ENCODE data around the gene SCUBE1. TPM values are rescaled to one million over a fixed set of nuclear protein-coding genes. Genes with fewer than 3 reads are reported as not detected.
A peak's percentile ranks its signal among the peaks of the same experiment; 100 is the strongest.

Gene SCUBE1
- total RNA-seq, 2 experiments from 2014 or later, result not detected

DNA sequence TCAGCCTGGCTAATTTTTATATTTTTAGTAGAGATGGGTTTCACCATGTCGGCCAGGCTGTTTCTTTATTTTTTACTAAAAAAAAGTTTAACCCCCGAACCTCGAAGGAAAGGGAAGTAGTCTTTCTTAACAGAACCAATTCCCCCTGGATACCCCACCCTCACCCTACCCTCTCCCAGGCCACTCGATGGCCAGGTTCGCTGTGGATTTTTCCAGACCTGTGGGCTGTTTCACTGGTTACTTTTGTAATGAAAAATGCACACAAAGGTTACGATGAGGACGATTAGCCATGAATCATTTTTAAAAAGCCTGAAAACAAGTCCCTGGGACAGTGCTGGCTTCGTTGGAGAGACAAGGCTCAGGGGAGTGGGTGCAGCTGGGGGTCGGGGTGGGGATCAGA, 189.3 kb downstream of the SCUBE1 start:
- no peak for DNase-seq
- no peaks in the 10 kb centered on the region for H3K9me3 Mint-ChIP-seq
- ChIA-PET CTCF (interaction anchor here (0.6 to 2.5 kb wide), 2 partner anchors 34 to 531 kb away, joined by 3 to 9 read pairs; no protein-coding TSS in a partner anchor), POLR2A (no interaction called here)
- intact Hi-C loops (cut with micrococcal nuclease), result loop anchor here (5.0 kb wide), 2 partner anchors 33 to 67 kb away; partner anchors contain the start of genes TTLL1 and TTLL12
- no peaks in the 10 kb centered on the region for H3K27me3 Mint-ChIP-seq
- H3K4me1 Mint-ChIP-seq (ENCODE audit: low read depth), result peaks cover 14% of the 10 kb centered on the region
- H3K27ac Mint-ChIP-seq, result no peak overlapping the region
- H3K4me3 Mint-ChIP-seq, result no peak overlapping the region
- H3K36me3 Mint-ChIP-seq, result no peaks in the 10 kb centered on the region

DNA sequence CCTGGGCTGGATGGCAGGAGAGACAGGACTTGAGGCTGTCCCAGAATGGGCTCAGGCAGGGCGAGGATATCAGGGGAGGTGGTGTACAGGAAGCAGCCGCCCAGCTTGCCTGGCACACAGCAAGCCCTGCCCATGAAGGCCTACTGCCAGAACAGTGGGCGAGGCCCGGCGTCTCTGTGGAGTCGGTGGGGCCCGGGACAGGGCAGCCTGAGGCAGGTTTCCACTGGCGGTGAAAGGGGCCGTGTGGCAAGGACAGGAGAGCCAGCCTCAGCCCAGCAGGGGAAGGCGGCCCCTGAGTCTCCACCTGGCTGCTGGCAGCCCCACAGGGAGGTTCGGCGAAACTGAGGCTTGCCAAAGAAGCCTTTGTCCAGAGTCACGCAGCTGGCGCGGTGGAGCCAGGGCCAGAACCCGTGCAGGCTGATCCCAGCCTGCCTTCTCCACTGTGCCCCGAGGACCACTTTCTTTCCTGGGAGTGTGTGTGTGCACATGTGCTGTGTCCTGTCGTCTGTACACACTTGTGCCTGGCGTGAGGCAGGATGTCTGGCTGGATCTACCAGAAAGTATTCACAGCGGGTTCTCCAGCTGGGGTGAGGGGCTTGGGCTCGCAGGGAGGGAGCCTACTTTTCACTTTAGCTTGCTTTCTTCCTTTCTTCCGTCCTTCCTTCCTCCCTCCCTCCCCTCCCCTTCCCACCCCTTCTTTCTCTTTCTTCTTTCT, 190.7 kb downstream of the SCUBE1 start:
- H3K27ac Mint-ChIP-seq, result peak overlapping the region; percentile 69
- no peaks in the 10 kb centered on the region for H3K36me3 Mint-ChIP-seq
- no peaks in the 10 kb centered on the region for H3K9me3 Mint-ChIP-seq
- H3K27me3 Mint-ChIP-seq, result no peaks in the 10 kb centered on the region
- ChIA-PET POLR2A (interaction anchor here (1.1 to 3.0 kb wide), 3 partner anchors 9 to 35 kb away, joined by 4 to 8 read pairs (median 8); partner anchors contain the start of genes MCAT and TTLL12), CTCF (interaction anchor here (1.0 to 2.5 kb wide), 3 partner anchors 15 to 62 kb away, joined by 3 to 9 read pairs (median 3); no protein-coding TSS in a partner anchor)
- H3K4me3 Mint-ChIP-seq, result peak overlapping the region; percentile 64
- intact Hi-C loops (cut with micrococcal nuclease), result loop anchor here (5.0 kb wide), 2 partner anchors 35 to 65 kb away; partner anchors contain the start of genes TTLL1 and TTLL12
- DNase-seq, result peak; percentile 76
- H3K4me1 Mint-ChIP-seq (ENCODE audit: low read depth), result peaks cover 18% of the 10 kb centered on the region

DNA sequence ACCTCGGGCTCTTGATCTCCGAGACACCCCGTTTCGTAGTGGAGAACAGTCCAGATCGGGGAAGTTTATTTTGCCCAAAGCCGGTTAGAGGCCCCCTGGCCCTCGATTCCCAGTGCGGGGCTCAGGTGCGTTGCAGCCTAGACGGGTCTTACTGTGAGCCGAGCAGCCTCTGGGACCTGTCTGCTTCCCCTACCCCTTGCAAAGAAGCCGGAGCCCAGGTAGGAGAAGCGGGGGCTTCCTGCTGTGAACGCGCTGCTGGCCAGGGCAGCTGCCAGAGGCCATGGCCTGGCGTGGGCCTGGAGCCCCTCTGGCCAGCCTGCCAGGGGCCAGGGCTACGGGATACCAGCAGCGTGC, 191.2 kb downstream of the SCUBE1 start:
- ChIA-PET POLR2A (interaction anchor here (1.1 to 3.0 kb wide), 3 partner anchors 8 to 36 kb away, joined by 4 to 8 read pairs (median 8); partner anchors contain the start of genes MCAT and TTLL12), CTCF (interaction anchor here (1.5 to 2.5 kb wide), 2 partner anchors 36 to 62 kb away, joined by 3 to 9 read pairs; no protein-coding TSS in a partner anchor)
- H3K9me3 Mint-ChIP-seq, result no peaks in the 10 kb centered on the region
- H3K4me3 Mint-ChIP-seq, result peak overlapping the region; percentile 64
- H3K27ac Mint-ChIP-seq, result peak overlapping the region; percentile 69
- no peak for DNase-seq
- H3K4me1 Mint-ChIP-seq (ENCODE audit: low read depth), result peaks cover 21% of the 10 kb centered on the region
- no peaks in the 10 kb centered on the region for H3K27me3 Mint-ChIP-seq
- intact Hi-C loops (cut with micrococcal nuclease), result loop anchor here (5.0 kb wide), 2 partner anchors 35 to 65 kb away; partner anchors contain the start of genes TTLL1 and TTLL12
- H3K36me3 Mint-ChIP-seq, result no peaks in the 10 kb centered on the region

DNA sequence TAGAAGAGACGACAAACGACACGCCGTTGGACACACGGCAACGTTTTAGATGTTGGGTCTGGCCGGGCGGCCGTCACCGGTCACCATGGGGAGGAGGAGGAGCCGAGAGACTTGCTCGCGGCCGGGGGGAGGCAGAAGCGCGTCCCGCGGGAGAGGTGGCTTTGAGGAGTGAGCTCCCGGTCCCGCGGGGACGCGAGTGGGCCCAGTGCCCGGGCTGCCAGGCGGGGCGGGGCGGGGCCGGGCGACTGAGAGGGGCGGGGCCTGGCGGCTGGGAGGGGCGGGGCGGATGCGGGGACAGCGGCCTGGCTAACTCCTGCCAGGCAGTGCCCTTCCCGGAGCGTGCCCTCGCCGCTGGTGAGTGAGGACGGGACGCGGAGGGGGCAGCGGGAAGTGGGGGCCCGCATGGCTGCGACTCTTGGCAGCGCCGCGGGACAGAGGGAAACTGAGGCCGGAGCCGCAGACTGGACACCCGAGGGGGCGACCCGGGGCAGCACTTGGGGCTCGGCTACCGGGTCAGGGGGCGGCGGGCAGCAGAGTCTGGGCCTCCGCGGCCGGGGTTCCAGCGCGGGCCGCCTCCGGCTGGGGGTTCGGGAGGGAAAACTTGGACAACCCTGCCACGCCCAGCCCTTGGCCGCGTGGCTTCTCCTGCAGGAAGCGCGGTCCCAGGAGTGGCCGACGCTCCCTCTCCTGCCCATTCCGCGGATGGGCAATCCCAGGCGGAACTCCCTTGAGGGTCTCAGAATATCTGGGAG, 191.7 kb downstream of the SCUBE1 start, which contains the start of gene TSPO:
TSPO (plus strand) TSS at position 309 of the 752 bp plus-strand sequence. CDS start 7,680 bp downstream, outside the sequence.
- H3K4me3 Mint-ChIP-seq, result peak within 1 kb of the TSS; percentile 81
- H3K4me1 Mint-ChIP-seq (ENCODE audit: low read depth), result peaks cover 18% of the 10 kb centered on the region
- no peaks in the 10 kb centered on the region for H3K27me3 Mint-ChIP-seq
- ChIA-PET CTCF (interaction anchor here (2.5 kb wide), 1 partner anchor 36 kb away, joined by 9 read pairs; no protein-coding TSS in a partner anchor), POLR2A (interaction anchor here (0.6 to 3.0 kb wide), 3 partner anchors 8 to 297 kb away, joined by 5 to 8 read pairs (median 8); partner anchors contain the start of genes MCAT and TTLL12)
- intact Hi-C loops (cut with micrococcal nuclease), result loop anchor here (5.0 kb wide), 2 partner anchors 36 to 64 kb away; partner anchors contain the start of genes TTLL1 and TTLL12
- peak within 1 kb of the TSS; percentile 77 for H3K27ac Mint-ChIP-seq
- peak; percentile 78 for DNase-seq
- H3K9me3 Mint-ChIP-seq, result no peaks in the 10 kb centered on the region
- no peaks in the 10 kb centered on the region for H3K36me3 Mint-ChIP-seq

DNA sequence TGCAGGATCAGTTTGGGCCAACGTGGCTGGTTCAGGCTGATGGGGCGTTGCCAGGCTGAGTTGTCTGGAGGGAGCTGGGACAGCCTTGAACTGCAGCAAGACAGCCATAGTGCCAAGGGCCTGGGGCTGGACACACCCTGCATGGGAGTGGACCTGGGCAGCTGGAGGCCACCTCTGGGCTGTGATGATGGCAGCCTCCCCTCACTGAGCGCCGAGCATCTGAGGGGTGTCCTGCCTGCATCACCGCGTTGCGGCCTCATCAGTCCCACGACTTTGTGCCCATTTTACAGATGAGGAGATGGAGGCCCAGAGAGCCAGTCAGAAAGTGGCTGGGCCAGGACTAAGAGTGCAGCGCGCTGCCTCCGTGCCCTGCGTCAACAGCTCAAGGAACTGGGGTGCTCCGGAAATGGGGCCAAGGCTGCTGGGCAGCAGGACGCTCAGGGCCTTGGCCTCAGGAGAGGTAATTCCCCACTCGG, 192.4 kb downstream of the SCUBE1 start:
- POLR2A ChIA-PET, result interaction anchor here (3.0 kb wide), 1 partner anchor 37 kb away, joined by 8 read pairs; the partner anchor contains the start of gene TTLL12
- Mint-ChIP-seq H3K9me3 (no peaks in the 10 kb centered on the region), H3K27ac (peak overlapping the region; percentile 77), H3K27me3 (no peaks in the 10 kb centered on the region), H3K4me1 (ENCODE audit: low read depth) (peaks cover 18% of the 10 kb centered on the region), H3K36me3 (no peaks in the 10 kb centered on the region), H3K4me3 (peak overlapping the region; percentile 81)
- no peak for DNase-seq
- CTCF ChIA-PET, result no interaction called here
- intact Hi-C loops (cut with micrococcal nuclease), result loop anchor here (5.0 kb wide), 2 partner anchors 37 to 63 kb away; partner anchors contain the start of genes TTLL1 and TTLL12

DNA sequence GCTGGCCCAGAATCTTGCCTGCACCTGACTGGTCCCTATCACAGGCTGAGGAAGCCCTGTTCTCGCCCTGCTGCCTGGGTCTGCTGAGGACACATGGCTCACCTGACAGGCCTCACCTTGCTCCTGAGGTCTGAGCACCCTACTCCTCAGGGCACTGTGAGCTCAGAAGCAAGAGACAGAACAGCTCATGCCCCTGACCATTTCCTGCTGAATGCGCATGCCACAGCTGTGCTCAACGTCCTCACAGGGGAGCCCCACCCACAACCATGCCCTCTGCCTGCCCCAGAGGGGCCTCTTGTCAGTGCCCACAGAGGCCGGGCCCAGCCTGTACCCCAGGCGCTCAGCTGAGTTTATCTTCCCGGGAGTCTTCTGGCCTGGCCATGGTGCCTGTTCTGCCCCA, 194.6 kb downstream of the SCUBE1 start:
- intact Hi-C loops (cut with micrococcal nuclease), result no loop called here
- CTCF ChIA-PET, result interaction anchor here (0.7 to 1.3 kb wide), 3 partner anchors 12 to 39 kb away, joined by 3 to 4 read pairs (median 3); no protein-coding TSS in a partner anchor
- DNase-seq, result no peak
- H3K4me1 Mint-ChIP-seq (ENCODE audit: low read depth), result peaks cover 14% of the 10 kb centered on the region
- H3K4me3 Mint-ChIP-seq, result no peak overlapping the region
- H3K36me3 Mint-ChIP-seq, result no peaks in the 10 kb centered on the region
- no peaks in the 10 kb centered on the region for H3K27me3 Mint-ChIP-seq
- POLR2A ChIA-PET, result no interaction called here
- no peak overlapping the region for H3K27ac Mint-ChIP-seq
- H3K9me3 Mint-ChIP-seq, result no peaks in the 10 kb centered on the region

DNA sequence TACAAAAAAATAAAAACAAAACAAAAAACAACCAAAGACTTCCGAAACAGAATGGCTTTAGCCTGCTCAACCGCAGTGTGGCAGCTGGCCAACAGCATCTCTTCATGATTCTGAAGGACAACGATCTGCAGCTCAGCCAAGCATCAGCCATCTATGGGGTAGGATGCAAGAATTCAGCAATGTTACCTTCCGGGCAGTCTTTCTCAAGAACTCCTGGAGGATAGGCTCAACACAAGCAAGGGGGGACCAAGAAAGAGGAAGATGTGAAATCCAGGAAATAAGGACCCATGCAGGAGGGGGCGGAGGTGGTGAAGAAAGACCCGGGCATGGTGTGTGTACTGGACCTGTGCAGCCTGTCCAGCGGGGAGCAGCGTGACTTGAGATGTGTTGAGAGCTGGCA, 195.4 kb downstream of the SCUBE1 start:
- intact Hi-C loops (cut with micrococcal nuclease), result no loop called here
- ChIA-PET POLR2A (interaction anchor here (0.6 kb wide), 1 partner anchor 22 kb away, joined by 4 read pairs; no protein-coding TSS in a partner anchor), CTCF (interaction anchor here (0.7 to 1.3 kb wide), 4 partner anchors 9 to 40 kb away, joined by 3 to 4 read pairs (median 4); no protein-coding TSS in a partner anchor)
- Mint-ChIP-seq H3K4me3 (no peak overlapping the region), H3K27ac (no peak overlapping the region), H3K9me3 (no peaks in the 10 kb centered on the region), H3K36me3 (no peaks in the 10 kb centered on the region), H3K27me3 (no peaks in the 10 kb centered on the region), H3K4me1 (ENCODE audit: low read depth) (peaks cover 16% of the 10 kb centered on the region)
- no peak for DNase-seq

Other genes with a start within 250 kb of the SCUBE1 start
- gene BIK, start 232.6 kb downstream of the SCUBE1 start, total RNA-seq, result 1 to 10 TPM; 4.1 to 4.5 TPM
- 10 to 100 TPM; 14.3 to 15.3 TPM for gene MCAT, start 200.0 kb downstream of the SCUBE1 start, total RNA-seq
- 100 to 1,000 TPM; 131 to 143 TPM for gene TSPO, start 191.8 kb downstream of the SCUBE1 start, total RNA-seq
- 10 to 100 TPM; 64.4 to 67.0 TPM for gene TTLL12, start 156.2 kb downstream of the SCUBE1 start, total RNA-seq
- not detected for gene MPPED1, start 68.6 kb upstream of the SCUBE1 start, total RNA-seq